ENCODE data around the gene AP5Z1.

DNA sequence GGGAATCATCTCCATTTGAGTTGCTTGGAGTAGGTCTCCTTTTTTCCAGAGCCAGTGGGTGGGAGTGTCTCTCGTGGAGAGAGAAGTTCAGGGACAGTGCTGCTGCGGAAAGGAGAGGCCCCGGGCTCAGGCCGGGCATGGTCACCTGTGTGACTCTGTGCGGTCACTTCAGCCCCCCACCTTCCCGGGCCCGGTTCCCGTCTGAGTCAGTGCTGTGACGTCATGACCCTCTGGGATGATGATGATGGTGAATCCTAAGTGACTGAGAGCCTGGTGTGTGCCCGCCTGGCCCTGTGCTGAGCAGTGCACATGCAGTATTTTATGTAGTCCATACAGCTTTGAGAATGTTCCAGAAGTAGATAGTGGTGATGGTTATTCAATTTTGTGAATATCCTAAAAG lies 32.6 kb upstream of the AP5Z1 start:
- TF ChIP-seq POLR2A (IDR thresholded peaks at IDR 0.05) = no peak
- TF ChIP-seq, protein P1, sequence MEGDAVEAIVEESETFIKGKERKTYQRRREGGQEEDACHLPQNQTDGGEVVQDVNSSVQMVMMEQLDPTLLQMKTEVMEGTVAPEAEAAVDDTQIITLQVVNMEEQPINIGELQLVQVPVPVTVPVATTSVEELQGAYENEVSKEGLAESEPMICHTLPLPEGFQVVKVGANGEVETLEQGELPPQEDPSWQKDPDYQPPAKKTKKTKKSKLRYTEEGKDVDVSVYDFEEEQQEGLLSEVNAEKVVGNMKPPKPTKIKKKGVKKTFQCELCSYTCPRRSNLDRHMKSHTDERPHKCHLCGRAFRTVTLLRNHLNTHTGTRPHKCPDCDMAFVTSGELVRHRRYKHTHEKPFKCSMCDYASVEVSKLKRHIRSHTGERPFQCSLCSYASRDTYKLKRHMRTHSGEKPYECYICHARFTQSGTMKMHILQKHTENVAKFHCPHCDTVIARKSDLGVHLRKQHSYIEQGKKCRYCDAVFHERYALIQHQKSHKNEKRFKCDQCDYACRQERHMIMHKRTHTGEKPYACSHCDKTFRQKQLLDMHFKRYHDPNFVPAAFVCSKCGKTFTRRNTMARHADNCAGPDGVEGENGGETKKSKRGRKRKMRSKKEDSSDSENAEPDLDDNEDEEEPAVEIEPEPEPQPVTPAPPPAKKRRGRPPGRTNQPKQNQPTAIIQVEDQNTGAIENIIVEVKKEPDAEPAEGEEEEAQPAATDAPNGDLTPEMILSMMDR (IDR thresholded peaks at IDR 0.05) = no peak

All from heart left ventricle (tissue), 13 donors.